Fibroblast of skin of scalp (primary cell): Measurements from ENCODE around the gene BMPR1B.
"Not testable (repeated sequence)": the region's sequence is repeated elsewhere in the genome, so short reads cannot be mapped to it uniquely, and the experiment has no call there.

Source experiments
- DNase-seq: peaks from one replicate; pipeline ENCODE4 v3.0.0-alpha.2; 2013

BMPR1B gene

GRCh38 chr4:94841166-94841863 is 83.6 kb downstream of the BMPR1B start:
- DNase-seq = not testable (repeated sequence)

- DNase-seq = no peak
These were observed 84.1 kb downstream of the BMPR1B start for GRCh38 chr4:94841864-94842221.

DNA sequence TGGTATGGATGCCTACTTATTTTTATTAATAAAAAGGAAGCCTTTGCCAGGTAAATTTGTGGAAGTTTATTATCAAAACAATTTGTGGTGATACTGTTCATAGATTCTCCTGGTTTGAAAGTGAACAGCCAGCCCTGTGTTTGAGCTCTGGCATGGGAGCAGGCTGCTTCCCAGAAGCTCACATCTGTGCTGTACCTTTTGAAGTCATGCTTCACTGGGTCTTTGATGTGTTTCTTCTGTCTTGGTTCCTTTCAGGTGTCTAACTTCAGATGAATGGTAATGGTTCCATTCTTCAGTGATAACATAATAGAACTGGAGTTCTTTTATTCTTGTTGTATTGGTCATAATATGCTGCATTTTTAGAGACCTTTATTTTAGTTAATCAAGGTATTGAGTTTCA is 85.5 kb downstream of the BMPR1B start:
- no peak for DNase-seq

DNA sequence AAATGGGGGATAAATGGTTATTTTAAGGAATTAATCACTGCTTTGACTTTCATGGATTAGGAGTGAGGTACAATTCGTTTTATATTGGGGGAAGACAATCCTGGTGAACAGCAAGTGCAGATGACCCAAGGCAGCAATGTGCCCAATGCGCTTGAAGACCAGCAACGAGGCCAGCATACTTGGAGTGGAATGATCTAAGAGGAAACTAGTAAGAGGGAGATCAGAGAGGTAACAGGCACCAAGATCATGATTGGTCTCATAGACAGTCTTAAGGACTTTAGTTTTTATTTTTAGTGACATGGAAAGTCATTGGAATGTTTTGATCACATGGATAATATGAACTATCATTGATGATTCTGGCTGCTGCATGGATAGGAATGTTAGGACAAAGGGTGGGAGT is 90.6 kb downstream of the BMPR1B start:
- DNase-seq = no peak

DNA sequence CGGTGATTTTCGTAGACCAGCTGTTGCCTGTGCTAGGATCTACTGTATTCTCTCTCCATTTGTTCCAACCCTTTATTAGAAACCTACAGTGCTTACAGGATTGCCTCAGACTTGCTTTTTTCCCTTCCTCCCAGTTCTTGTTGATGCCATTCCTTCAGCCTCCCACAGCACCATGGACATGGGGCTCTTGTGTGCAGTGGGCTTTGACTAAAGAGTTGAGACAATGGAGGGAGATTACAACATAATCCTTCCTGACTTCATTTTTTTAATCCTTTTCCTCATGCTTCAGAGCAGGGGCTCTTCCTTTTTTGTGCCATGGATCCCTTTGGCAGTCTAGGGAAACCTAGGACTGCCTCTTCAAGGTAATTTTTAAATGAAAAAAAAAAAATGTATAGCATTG is 92.1 kb downstream of the BMPR1B start:
- DNase-seq = no peak

DNA sequence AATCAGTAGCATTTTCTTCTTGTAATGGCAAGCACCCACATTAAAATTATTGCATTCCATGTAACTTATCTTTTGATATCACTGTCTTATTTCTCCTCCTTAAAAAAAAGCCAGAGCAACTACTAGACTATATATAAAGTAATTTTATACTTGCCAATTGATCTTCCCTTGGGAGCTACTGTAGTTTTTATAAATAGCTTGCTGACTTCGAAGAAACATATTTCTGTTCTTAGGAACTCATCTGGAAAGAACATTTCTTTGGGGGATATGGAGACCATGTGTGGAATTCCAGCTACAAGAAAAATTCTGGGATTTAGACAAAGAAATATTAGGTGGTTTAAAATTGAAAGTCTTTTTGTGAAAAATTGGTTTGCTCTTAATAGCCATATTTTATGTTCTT is 94.9 kb downstream of the BMPR1B start:
- peak; percentile 65 for DNase-seq

DNA sequence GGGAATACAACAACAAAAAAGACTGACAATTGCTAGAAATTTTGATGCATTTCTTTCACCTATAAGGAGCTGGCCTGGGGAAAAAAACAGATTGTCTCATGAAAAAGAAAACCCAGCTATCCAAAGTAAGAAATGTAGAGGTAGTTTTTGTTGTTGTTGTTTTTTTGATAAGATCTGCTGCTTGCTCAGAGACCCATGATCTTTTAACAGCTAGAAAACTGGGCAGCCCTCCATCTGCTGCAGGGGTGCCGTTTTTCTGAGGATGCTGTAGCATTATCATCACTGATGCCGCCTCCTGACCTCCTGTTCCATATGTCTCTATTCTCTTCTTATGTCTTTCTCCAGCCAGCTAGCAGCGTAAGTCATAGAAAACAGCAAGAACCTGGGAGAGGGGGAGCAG is 98.3 kb downstream of the BMPR1B start:
- DNase-seq = no peak

DNA sequence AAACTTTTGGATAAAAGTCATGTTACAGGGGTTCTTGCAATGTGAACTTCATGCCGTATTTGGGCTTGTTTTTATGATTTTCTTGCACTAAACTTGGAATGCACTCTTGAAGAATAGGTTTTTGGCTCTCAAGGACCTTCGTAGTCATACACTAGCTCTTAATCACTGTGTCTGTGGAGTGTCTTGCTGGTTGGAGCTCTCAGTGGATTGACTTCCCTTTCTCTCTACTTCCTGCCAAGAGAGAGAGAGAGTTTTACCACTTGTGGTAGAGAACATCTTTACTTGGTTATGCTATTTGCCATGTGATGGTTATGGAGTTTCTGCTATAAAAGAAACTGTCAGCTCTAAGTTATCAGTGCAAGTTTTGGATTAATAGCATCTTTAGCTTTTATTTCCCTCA is 112.4 kb downstream of the BMPR1B start:
- DNase-seq = no peak

- DNase-seq = no peak
These were observed 114.0 kb downstream of the BMPR1B start for GRCh38 chr4:94871644-94872305.

GRCh38 chr4:94877973-94878372 is 120.2 kb downstream of the BMPR1B start:
- peak; percentile 50 for DNase-seq

DNA sequence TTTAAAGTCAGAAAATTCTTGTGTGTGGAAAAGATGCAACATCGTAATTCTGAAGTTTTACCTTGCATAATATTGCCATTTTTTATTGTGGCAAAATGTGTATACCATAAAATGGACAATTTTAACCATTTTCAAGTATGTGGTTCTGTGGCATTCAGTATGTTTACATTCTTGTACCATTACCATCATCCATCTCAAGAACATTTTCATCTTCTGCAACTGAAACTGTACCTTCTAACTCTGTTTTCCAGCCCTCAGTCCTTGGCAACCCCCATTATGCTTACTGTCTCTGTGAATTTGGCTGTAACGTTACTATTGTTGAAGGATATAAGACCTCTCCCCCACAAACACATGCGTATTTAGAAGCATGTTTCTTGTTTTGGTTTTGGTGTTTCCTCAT is 123.2 kb downstream of the BMPR1B start:
- DNase-seq = peak; percentile 63

GRCh38 chr4:94882756-94883155 is 125.0 kb downstream of the BMPR1B start:
- no peak for DNase-seq

GRCh38 chr4:94887027-94887426 is 129.3 kb downstream of the BMPR1B start:
- no peak for DNase-seq

GRCh38 chr4:94889523-94889922 is 131.8 kb downstream of the BMPR1B start:
- no peak for DNase-seq

DNA sequence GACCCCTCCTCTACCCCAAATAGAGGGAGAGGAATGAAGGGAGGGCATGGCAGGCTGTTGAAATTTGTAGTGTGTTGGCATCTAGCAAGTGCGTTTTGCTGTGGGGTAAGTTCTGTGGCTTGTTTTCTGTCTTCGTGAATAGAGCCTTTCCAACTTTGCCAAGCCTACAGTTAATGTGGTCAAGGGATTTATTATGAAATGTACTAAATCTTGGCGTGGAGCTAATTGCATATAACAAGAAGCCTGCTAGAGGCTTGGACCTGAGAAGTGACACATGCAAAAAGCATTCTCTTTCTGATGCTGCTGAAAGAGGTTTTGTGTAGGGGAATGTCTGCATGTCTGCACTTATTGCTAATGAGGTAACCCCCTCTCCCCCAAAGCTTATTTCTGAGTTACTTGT is 132.2 kb downstream of the BMPR1B start:
- peak; percentile 74 for DNase-seq

DNA sequence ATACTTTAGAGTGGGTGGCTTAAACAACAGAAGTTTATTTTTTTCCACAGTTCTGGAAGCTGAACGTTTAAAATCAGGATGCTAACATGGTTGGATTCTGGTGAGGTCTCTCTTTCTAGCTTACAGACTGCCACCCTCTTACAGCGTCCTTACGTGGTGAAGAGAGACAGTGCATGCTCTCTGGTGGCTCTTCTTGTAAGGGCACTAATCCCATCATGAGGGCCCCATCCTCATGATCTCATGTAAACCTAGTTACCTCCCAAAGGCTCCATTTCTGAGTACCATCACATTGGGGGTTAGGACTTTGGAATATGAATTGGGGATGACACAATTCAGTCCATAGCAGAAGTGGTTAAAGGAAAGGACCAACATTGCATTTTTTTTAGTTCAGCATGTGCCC is 132.8 kb downstream of the BMPR1B start:
- DNase-seq = no peak

DNA sequence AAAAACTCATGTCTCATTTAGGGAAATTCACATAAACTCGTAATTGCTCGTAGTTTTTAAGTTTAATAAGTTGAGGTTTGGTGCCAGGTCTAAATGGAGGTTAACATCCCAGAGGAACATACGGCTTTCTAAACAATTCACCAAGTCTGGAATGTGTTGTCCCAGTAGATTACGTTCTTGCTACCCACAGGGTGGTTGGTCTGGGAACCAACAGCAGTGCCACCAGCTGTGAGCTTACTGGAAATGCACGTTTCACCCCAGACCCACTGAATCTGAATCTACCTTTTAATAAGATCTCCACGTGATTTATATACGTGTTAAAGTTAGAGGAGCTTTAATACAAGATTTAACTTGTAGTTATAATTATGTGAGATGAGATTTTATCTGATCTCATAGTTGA is 134.3 kb downstream of the BMPR1B start:
- peak; percentile 33 for DNase-seq

DNA sequence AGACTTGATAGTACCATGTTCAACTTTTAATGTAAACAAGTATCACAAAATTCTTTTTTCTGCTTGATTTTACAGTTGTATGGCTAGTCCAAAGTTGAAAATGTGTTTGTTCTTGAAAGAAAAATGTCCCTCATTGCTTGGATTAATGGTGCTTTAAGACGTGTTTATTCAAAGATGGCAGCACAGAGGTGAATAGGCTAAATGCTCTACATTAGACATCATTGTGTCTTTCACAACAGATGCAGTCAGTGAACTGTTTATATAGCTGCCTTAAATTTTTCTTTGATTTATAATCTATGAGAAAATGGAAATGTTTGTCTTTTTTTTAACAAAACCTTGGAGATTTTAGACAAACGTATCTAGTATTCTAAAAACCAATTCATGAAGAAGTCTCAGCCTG is 137.3 kb downstream of the BMPR1B start:
- no peak for DNase-seq

DNA sequence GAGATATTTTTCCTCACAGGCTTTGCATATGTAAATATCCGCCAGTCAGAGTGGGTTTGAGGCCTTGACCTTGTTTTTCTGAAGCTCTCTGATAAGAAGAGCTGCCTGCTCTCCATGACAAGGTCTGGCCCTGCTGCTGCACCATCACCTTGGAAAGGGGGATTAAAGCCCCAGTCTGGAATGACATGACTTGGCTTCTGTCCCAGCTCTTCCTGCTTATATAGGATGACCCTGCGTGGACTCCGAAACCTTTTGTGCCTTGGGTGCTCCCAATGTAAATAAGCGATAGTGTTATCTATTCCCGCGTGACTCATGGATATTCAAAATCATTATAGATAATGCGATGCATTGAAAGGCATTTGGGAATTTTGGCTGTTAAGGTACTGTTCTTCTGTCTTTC is 139.3 kb downstream of the BMPR1B start:
- no peak for DNase-seq

DNA sequence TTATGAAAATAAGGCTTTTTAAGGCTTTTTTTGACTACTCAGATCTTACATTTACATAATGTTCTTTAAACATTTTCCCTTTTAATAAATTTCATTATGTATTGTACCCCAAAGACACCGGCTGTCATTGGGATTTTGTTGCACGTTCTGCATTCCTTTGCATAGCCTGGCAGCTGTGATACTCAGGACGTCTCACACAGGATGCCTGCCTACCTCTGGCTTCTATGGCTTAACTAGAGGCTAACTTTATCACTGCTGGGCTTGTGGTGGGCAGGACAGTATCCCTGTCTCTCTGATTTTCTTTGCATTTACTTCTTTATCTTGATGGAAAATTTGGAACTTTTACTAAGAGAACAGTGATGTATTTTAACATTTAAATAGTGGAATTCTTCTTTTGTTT is 147.8 kb downstream of the BMPR1B start:
- no peak for DNase-seq

DNA sequence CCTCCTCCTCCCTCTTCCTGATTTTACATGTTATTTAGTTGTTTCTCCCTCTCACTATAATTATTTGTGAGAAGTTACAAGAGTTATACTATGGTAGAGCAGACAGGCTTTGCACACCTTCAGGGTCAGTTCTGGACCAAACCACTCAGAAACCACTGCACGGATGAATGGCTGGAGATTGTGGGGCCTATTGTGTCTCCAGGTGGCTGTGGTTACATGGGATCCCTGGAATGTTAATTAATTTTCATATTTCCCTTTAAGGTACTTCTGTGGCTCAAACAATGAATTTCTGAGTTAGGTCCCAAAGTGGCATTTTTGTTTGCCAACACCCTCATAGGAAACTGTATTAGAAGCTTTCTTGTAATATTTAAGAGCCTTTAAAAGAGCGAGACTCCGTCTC is 151.9 kb downstream of the BMPR1B start:
- no peak for DNase-seq

GRCh38 chr4:94911106-94911505 is 153.4 kb downstream of the BMPR1B start:
- DNase-seq = no peak

DNA sequence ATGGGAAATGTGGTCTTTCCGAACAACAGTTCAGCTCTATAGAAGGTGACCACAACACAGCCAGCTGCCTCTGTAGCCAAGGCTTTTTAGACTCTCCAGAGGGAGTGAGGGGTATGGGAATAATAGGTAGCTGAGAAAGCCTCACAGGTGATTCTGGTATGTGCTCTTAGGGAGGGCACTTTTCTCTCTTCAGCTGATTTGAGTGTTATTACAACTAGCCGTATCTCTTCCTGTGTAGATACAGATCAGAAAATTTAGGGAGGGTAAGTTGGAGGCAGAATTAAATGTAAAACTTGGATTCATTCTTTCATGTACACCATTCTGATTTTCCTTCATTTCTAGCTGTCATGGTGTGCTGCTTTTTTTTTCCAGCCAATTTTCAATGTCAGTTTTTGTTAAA is 154.9 kb downstream of the BMPR1B start:
- DNase-seq = no peak

- no peak for DNase-seq
These were observed 155.6 kb downstream of the BMPR1B start for GRCh38 chr4:94913316-94913715.

DNA sequence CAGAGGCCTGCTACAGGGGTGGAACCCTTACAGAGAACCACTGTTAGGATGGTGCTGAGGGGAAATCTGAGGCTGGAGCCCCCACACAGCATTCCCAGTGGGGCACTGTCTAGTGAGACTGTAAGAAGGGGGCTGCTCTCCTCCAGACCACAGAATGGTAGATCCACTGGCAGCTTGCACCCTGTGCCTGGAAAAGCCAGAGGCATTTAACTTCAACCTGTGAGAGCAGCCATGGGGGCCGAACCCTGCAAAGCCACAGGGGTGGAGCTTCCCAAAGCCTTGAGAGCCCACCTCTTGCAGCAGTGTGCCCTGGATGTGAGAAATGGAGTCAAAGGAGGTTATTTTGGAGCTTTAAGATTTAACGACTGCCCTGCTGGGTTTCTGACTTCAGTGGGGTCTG is 159.4 kb downstream of the BMPR1B start:
- no peak for DNase-seq
